ENCODE measurements around the gene PHC2.

PHC2 gene

DNA sequence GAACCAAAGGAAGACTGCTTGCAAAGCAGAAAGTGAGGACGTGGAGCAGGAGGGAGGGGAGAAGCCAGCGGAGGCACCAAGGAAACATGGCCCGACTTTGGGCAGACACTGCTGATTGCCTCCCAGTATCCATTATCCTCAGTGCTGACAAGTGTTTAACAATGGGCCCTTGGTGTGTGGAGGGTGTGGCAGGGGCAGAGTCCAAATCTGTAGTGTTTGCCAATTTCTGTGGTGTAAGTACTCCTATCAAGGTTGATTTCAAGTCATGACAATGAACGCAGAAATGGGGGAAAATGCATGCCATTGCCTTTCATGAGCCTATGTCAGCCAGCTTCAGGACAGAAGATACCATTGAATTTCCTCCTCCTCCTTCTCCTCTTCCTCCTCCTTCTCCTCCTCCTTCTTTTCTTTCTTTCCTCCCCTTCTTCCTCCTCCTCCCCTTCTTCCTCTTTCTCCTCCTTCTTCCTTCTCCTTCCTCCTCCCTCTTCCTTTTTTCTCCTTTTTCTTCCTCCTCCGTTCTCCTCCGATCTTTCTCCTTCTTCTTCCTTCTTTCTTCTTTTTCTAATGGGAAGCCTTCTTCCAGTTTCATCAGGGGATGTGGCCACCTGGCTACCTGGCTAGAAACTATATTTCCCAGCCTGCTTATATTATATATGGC lies 10.3 kb upstream of the PHC2 start:
- Histone ChIP-seq H3K27me3 (ENCODE audit: insufficient read depth, low read length) (no peaks in the 10 kb centered on the region), H3K4me3 (ENCODE audit: low read length) (no peak overlapping the region), H2AFZ (ENCODE audit: low read depth, low read length) (no peak overlapping the region), H3K36me3 (ENCODE audit: insufficient read depth, low read length) (no peaks in the 10 kb centered on the region), H3K4me1 (ENCODE audit: insufficient read depth, low read length) (peaks cover 11% of the 10 kb centered on the region), H3K9me3 (ENCODE audit: low read length) (no peaks in the 10 kb centered on the region)

DNA sequence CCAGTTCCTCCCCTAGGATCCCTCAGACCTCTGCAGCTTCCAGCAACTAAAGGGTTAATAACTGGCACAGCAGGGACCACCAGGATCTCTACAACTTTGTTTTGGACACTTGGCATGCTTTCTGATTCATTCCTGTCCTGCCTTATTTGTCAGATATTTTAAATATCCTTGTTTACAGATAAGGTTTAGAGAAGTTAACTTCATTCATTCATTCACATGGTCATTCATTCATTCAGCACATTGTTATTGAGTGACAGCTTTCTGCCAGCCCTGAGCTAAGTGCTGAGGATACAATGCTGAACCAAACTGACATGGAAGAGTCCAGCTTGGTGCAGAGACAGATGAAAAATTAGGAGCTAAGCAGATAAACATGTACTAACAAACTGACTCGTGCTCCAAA lies 8.8 kb upstream of the PHC2 start:
- H3K4me1 ChIP-seq (ENCODE audit: insufficient read depth, low read length): peaks cover 26% of the 10 kb centered on the region
- H2AFZ ChIP-seq (ENCODE audit: low read depth, low read length): no peak overlapping the region
- H3K9me3 ChIP-seq (ENCODE audit: low read length): no peaks in the 10 kb centered on the region
- H3K27me3 ChIP-seq (ENCODE audit: insufficient read depth, low read length): no peaks in the 10 kb centered on the region
- H3K36me3 ChIP-seq (ENCODE audit: insufficient read depth, low read length): no peaks in the 10 kb centered on the region
- H3K4me3 ChIP-seq (ENCODE audit: low read length): no peak overlapping the region

DNA sequence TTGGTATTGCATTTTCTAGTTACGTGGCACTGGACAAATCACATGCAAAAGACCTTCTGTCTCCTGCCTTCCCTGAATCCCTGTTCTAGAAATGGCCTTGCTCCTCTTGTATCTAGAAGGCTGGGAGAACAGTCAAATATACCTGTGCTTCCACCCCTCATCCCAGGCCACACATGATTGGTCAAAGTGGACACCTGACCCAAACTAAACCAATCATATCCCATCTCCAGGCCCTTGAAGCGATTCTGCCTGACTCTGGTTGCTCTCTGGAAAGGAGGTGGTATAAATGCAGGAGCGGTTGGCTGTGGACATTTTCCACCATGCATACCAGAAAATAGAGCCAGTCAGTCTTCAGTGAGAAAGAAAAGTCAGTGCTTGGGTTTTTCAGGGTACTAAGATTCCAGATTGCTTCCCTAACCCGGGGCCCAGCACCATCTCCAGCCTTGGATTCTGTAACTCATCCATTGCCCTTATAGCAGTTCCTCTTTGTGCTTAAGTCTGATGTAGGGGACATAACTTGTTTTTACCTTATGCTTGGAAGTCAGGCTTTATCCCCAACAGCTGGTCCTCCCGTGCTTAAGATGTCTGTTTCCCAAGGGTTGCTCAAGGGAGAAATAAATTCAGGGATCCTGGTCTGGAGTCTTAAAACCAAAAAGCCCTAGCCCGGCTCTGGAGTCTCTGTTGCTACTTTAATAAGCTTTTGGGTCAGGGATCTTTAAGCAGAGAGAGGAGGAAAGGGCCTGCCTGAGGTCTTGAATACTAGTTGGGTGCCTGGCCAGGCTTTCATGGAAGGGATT lies 7.7 kb upstream of the PHC2 start:
- Histone ChIP-seq H3K36me3 (ENCODE audit: insufficient read depth, low read length) (no peaks in the 10 kb centered on the region), H3K9me3 (ENCODE audit: low read length) (no peaks in the 10 kb centered on the region), H3K4me1 (ENCODE audit: insufficient read depth, low read length) (peaks cover 30% of the 10 kb centered on the region), H3K4me3 (ENCODE audit: low read length) (no peak overlapping the region), H2AFZ (ENCODE audit: low read depth, low read length) (no peak overlapping the region), H3K27me3 (ENCODE audit: insufficient read depth, low read length) (no peaks in the 10 kb centered on the region)

DNA sequence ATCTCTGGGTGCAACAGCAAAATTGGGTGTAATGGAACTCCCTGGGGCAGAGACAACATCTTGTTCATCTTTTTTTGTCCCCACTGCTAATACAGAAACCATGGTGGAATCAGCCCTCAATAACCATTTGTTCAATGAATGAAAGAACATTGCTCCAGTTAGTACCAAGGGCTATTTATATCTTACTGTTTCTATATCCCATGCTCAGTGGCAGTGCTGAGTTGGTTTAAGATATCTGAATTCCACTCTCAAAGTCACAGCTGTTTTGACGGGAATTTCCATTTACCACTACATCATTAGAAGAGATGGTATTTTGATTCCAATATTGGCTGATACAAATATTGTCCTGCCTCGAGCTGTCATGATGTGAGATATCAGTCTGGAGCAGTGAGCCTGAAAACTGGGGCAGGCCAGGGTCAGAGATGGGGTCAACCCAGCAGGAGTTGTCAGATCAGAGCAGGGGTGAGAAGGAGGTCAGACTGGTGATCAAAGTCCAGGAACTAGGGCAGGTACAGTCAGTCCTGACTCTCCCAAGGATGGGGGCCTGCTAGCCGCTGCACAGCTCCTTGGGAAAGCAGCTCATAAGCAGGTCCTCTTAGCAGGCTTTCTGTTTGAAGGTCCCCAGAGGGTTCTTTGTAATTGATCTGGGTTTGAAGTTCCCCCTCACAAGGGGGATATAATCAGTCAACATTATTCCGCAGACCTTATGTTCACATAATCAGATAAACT lies 5.8 kb upstream of the PHC2 start:
- H3K4me3 ChIP-seq (ENCODE audit: low read length): no peak overlapping the region
- peaks cover 36% of the 10 kb centered on the region for H3K4me1 ChIP-seq (ENCODE audit: insufficient read depth, low read length)
- no peaks in the 10 kb centered on the region for H3K9me3 ChIP-seq (ENCODE audit: low read length)
- H3K27me3 ChIP-seq (ENCODE audit: insufficient read depth, low read length): no peaks in the 10 kb centered on the region
- no peak overlapping the region for H2AFZ ChIP-seq (ENCODE audit: low read depth, low read length)
- no peaks in the 10 kb centered on the region for H3K36me3 ChIP-seq (ENCODE audit: insufficient read depth, low read length)

DNA sequence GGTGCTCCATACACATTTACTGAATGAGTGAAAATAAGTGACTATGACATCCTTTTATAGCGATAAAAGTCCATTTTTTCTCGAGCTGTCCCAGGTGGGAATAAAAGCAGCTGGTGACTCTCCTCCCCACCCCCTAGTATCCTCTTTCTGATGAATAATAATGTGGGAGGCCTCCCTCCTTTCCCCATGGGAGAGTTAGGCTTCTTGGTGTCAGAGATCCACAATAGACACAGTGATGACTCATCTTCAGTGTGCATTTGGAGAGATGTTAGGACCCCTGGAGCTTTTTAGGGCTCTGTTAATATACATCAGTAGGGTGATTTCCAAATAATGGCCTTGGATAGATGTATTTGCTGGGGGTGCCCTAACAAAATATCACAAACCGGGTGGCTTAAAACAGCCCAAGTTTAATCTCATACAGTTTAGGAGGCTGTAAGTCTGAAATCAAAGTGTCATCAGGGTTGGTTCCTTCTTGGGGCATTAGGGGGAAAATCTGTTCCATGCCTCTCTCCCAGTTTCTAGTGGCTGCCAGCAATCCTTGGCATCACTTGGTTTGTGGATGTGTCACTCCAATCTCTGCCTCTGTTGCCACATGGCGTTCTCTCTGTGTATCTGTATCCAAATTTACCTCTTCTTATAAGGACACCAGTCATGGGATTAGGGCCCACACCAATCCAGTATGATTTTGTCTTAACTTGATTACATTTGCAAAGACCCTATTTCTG lies 4.4 kb upstream of the PHC2 start:
- peaks cover 38% of the 10 kb centered on the region for H3K4me1 ChIP-seq (ENCODE audit: insufficient read depth, low read length)
- H3K4me3 ChIP-seq (ENCODE audit: low read length): no peak overlapping the region
- H3K36me3 ChIP-seq (ENCODE audit: insufficient read depth, low read length): no peaks in the 10 kb centered on the region
- H3K9me3 ChIP-seq (ENCODE audit: low read length): no peaks in the 10 kb centered on the region
- no peak overlapping the region for H2AFZ ChIP-seq (ENCODE audit: low read depth, low read length)
- no peaks in the 10 kb centered on the region for H3K27me3 ChIP-seq (ENCODE audit: insufficient read depth, low read length)

DNA sequence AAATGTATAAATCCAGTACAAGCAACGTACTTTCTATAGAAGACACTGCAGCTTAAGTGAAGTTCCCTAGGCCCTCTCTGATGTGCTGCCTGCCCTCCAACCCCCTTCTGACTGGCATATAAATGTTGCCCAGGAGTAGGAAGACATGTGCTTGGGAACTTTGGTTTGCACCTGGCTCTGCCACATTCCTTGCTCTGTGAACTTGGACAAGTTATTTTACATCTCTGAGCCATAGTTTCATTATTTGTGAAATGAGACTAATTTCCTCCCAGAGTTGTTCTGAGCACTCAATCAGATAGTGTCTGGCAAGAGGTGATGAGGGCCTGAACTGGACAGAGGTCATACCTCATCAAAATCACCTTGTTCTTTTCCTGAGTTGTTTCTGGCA lies 3.5 kb upstream of the PHC2 start:
- H3K4me3 ChIP-seq (ENCODE audit: low read length): no peak overlapping the region
- H2AFZ ChIP-seq (ENCODE audit: low read depth, low read length): no peak overlapping the region
- H3K9me3 ChIP-seq (ENCODE audit: low read length): no peaks in the 10 kb centered on the region
- peaks cover 46% of the 10 kb centered on the region for H3K4me1 ChIP-seq (ENCODE audit: insufficient read depth, low read length)
- no peaks in the 10 kb centered on the region for H3K36me3 ChIP-seq (ENCODE audit: insufficient read depth, low read length)
- H3K27me3 ChIP-seq (ENCODE audit: insufficient read depth, low read length): no peaks in the 10 kb centered on the region

DNA sequence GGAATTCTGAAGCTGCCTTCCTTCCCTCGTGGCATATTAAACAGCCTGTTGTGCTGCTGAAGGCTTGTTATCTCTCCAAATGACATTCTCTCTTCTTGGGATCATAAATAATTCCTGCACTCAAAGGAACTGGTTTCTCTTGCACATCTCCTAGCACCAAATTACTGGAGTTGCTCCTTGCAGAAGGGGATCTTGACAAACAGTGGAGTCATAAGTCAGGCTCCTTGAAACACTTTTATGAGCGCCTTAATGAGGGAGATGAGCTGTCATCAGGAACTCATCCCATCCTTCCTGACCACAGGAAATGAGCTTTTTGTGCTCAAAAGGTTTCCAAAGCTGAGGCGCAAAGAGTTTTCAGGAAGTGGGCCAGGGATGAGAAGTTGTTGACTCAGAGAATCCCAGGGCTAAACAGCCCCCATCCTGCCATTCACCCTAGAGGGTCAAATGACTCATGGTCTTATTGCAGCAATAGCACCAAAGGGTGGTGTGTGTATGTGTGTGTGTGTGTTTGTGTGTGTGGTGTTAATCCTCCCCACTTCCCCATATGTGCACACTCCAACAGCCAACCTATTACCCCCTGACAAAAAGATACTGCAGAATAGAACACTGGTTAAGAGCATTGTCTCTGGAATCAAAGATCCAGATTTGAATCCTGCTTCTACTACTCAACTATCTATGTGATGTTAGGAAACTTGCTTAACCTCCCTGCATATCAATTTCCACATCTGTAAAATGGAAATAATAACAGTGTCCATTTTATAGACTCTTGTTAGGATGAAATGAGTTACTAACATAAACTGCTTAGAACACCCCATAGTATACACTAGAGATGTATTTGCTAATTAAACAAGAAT lies 2.8 kb upstream of the PHC2 start:
- no peaks in the 10 kb centered on the region for H3K27me3 ChIP-seq (ENCODE audit: insufficient read depth, low read length)
- no peak overlapping the region for H2AFZ ChIP-seq (ENCODE audit: low read depth, low read length)
- no peak overlapping the region for H3K4me3 ChIP-seq (ENCODE audit: low read length)
- H3K9me3 ChIP-seq (ENCODE audit: low read length): no peaks in the 10 kb centered on the region
- H3K36me3 ChIP-seq (ENCODE audit: insufficient read depth, low read length): no peaks in the 10 kb centered on the region
- H3K4me1 ChIP-seq (ENCODE audit: insufficient read depth, low read length): peaks cover 48% of the 10 kb centered on the region

DNA sequence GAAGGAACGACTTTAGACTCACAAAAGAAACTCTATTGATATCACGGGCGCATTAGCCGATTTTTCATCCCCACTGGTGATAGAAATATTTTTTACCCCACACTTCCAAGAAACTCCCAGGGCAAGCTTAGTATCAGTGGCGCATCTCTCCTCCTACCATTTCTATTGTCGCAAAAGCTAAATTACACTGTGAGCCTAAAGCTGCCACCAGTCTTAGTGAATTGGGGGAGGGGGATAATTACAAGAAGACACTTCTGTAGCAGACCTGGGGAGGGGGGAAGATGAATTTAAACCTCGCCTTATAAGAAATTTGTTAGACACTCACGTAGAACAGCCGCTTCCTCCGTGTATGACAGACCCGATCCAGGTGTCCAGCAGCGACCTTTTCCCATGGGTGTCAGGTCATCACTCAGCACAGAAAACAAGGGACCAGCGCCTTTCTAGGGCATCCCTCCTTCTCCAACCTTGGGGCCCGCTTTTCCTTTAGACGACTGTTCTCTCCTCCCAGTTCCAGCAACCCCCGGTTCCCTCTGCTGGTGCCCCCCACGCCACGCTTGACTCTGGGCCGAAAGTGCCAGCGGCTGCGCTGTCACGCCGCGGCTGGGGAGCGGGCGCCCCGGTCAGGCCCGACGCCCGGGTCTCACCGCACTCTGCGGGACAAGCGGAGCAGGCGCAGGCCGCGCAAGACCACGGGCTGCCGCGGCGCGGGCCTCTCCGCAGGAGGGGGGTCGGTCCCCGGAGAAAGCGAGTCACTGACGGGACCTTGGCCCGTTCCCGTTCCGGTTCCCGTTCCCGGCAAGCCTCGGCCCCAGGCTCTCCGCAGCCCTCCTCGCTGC lies 821 bp downstream of the PHC2 start:
- Histone ChIP-seq H3K4me3 (ENCODE audit: low read length) (peak overlapping the region; percentile 72), H2AFZ (ENCODE audit: low read depth, low read length) (peak overlapping the region; percentile 27), H3K9me3 (ENCODE audit: low read length) (no peaks in the 10 kb centered on the region), H3K27me3 (ENCODE audit: insufficient read depth, low read length) (no peaks in the 10 kb centered on the region), H3K36me3 (ENCODE audit: insufficient read depth, low read length) (no peaks in the 10 kb centered on the region), H3K4me1 (ENCODE audit: insufficient read depth, low read length) (peaks cover 36% of the 10 kb centered on the region)

DNA sequence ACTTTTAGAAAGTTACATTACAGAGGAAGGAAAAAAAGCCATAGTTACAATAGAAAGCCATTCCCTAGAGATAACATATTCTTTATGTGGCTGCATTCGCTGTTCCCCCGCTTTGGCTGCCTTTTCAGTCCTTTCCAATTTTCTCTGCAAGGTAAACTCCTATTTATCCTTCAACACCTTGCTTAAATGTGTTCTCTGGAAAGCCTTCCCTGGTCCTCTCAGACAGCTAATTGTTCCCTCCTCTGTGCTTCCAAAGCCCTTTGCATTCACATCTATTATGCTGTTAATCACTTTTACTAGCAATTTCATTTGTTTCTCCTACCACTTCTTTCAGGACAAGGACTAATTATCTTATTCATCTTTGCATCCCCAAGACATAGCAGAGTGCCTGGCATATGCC lies 1.6 kb downstream of the PHC2 start:
- Histone ChIP-seq H3K4me1 (ENCODE audit: insufficient read depth, low read length) (peaks cover 36% of the 10 kb centered on the region), H2AFZ (ENCODE audit: low read depth, low read length) (no peak overlapping the region), H3K36me3 (ENCODE audit: insufficient read depth, low read length) (no peaks in the 10 kb centered on the region), H3K4me3 (ENCODE audit: low read length) (peak overlapping the region; percentile 72), H3K9me3 (ENCODE audit: low read length) (no peaks in the 10 kb centered on the region), H3K27me3 (ENCODE audit: insufficient read depth, low read length) (no peaks in the 10 kb centered on the region)

DNA sequence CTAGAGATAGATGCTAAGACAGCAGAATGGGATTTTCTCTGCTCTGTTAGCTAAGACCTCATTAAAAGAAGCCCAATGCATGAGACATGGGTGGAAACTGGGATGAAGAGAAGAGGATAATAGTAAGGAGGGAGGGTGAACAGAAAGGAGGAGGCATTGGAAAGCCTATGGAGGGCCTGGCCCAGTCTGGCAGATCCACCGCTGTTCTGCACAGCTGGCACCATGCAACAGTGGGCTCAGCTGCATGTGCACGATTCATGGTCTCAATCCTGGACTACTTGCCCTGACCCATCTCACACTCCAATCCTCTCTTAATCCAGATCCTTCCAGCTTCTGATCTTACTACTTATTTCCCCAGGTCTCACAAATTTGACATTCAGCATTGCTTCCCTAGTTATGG lies 2.2 kb downstream of the PHC2 start:
- H3K9me3 ChIP-seq (ENCODE audit: low read length): no peaks in the 10 kb centered on the region
- H3K4me1 ChIP-seq (ENCODE audit: insufficient read depth, low read length): peaks cover 39% of the 10 kb centered on the region
- peak overlapping the region; percentile 72 for H3K4me3 ChIP-seq (ENCODE audit: low read length)
- H3K36me3 ChIP-seq (ENCODE audit: insufficient read depth, low read length): no peaks in the 10 kb centered on the region
- no peaks in the 10 kb centered on the region for H3K27me3 ChIP-seq (ENCODE audit: insufficient read depth, low read length)
- H2AFZ ChIP-seq (ENCODE audit: low read depth, low read length): no peak overlapping the region

DNA sequence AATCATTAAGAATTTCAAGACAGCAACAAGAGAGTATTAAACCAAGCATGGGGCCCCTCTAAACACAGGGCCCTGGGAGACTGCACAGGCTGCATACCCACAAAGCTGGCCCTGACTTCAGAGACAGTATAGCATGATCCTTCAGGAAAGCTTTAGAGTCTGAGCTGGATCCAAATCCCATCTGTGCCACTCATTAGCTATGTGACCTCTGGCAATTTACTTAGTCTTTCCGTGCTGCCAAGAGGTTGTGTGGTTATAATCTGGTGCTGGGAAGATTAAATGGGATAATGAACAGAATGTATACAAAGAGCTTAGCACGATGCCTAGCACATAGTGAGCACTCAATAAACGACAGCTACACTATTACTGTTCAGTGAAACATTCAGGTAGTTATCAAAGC lies 4.0 kb downstream of the PHC2 start:
- Histone ChIP-seq H3K36me3 (ENCODE audit: insufficient read depth, low read length) (no peaks in the 10 kb centered on the region), H3K4me1 (ENCODE audit: insufficient read depth, low read length) (peaks cover 37% of the 10 kb centered on the region), H3K9me3 (ENCODE audit: low read length) (peaks cover 2% of the 10 kb centered on the region), H3K27me3 (ENCODE audit: insufficient read depth, low read length) (no peaks in the 10 kb centered on the region), H2AFZ (ENCODE audit: low read depth, low read length) (no peak overlapping the region), H3K4me3 (ENCODE audit: low read length) (no peak overlapping the region)

DNA sequence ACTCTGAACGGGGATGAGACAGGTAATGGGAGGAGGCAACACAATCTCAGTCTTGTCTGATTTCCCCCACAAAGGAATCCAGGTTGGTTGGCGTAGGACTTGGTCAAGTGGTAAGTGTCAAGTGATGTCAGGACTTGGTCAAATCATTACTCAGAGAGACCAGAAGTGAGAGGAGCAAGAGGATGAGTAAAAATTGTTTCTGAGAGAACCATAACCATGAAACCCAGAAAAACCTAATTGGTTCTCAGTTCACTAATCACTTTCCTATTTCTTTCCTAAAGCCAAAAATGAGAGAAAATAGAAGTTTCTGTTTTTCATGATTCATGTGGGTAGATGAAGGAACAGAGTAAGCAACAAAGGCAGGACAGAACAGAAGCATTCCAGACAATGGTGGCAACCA lies 5.0 kb downstream of the PHC2 start:
- Histone ChIP-seq H3K36me3 (ENCODE audit: insufficient read depth, low read length) (no peaks in the 10 kb centered on the region), H3K27me3 (ENCODE audit: insufficient read depth, low read length) (no peaks in the 10 kb centered on the region), H3K9me3 (ENCODE audit: low read length) (peaks cover 2% of the 10 kb centered on the region), H3K4me3 (ENCODE audit: low read length) (no peak overlapping the region), H2AFZ (ENCODE audit: low read depth, low read length) (no peak overlapping the region), H3K4me1 (ENCODE audit: insufficient read depth, low read length) (peaks cover 34% of the 10 kb centered on the region)

Data from neuron (in vitro differentiated cells).